Fibroblast of skin of scalp (primary cell): Measurements from ENCODE around the gene SLC24A4.

Experiments
- DNase-seq: peaks from one replicate; pipeline ENCODE4 v3.0.0-alpha.2; 2013

SLC24A4 gene

GRCh38 chr14:92459030-92459949, 136.3 kb downstream of the SLC24A4 start:
- peak; percentile 11 for DNase-seq

GRCh38 chr14:92459950-92460421, 137.0 kb downstream of the SLC24A4 start:
- DNase-seq: no peak

- DNase-seq: no peak
Observed at GRCh38 chr14:92460541-92460915, 137.6 kb downstream of the SLC24A4 start.

- peak; percentile 55 for DNase-seq
Observed at GRCh38 chr14:92460916-92461579, 138.1 kb downstream of the SLC24A4 start.

GRCh38 chr14:92461891-92462290, 138.9 kb downstream of the SLC24A4 start:
- DNase-seq: no peak

GRCh38 chr14:92462568-92462967, 139.6 kb downstream of the SLC24A4 start:
- DNase-seq: no peak

GRCh38 chr14:92463141-92463540, 140.2 kb downstream of the SLC24A4 start:
- DNase-seq: no peak

GRCh38 chr14:92464156-92464555, 141.2 kb downstream of the SLC24A4 start:
- no peak for DNase-seq

GRCh38 chr14:92464716-92465115, 141.8 kb downstream of the SLC24A4 start:
- no peak for DNase-seq

- DNase-seq: no peak
Observed at GRCh38 chr14:92465353-92466055, 142.5 kb downstream of the SLC24A4 start.

- no peak for DNase-seq
Observed at GRCh38 chr14:92466059-92466458, 143.1 kb downstream of the SLC24A4 start.

- DNase-seq: no peak
Observed at GRCh38 chr14:92469515-92469914, 146.6 kb downstream of the SLC24A4 start.

GRCh38 chr14:92470215-92470614, 147.2 kb downstream of the SLC24A4 start:
- DNase-seq: peak; percentile 78

- DNase-seq: no peak
Observed at GRCh38 chr14:92470811-92471210, 147.8 kb downstream of the SLC24A4 start.

GRCh38 chr14:92471919-92472318, 149.0 kb downstream of the SLC24A4 start:
- DNase-seq: peak; percentile 65

- no peak for DNase-seq
Observed at GRCh38 chr14:92472860-92473259, 149.9 kb downstream of the SLC24A4 start.

GRCh38 chr14:92473261-92473968, 150.4 kb downstream of the SLC24A4 start:
- DNase-seq: peak; percentile 45

- DNase-seq: peak; percentile 22
Observed at GRCh38 chr14:92473969-92474535, 151.1 kb downstream of the SLC24A4 start.

GRCh38 chr14:92475037-92475436, 152.1 kb downstream of the SLC24A4 start:
- DNase-seq: no peak

- DNase-seq: peak; percentile 44
Observed at GRCh38 chr14:92475451-92476187, 152.7 kb downstream of the SLC24A4 start.

GRCh38 chr14:92480856-92481255, 157.9 kb downstream of the SLC24A4 start:
- no peak for DNase-seq
